ENCODE measurements around the gene UBE2K. TPM values are rescaled to one million over a fixed set of nuclear protein-coding genes. Genes with fewer than 3 reads are reported as not detected.
A peak's percentile ranks its signal among the peaks of the same experiment; 100 is the strongest.

The UBE2K gene
- total and polyA plus RNA-seq, 7 donors: 24.5 to 75.9 (median 60.4) TPM

- 37 to 53% (median 38%) methylated on average over 11 of the region's 11 CpGs for WGBS, 3 donors
- H3K4me3 ChIP-seq: no peak overlapping the region
- ATAC-seq: peak; percentile 56 to 67 (median 65)
- no peaks in the 10 kb centered on the region for H3K27me3 ChIP-seq (ENCODE audit: insufficient read depth in 3 of 3, low read length in 2 of 3)
- H3K4me1 ChIP-seq: peaks cover 32% of the 10 kb centered on the region
- no peaks in the 10 kb centered on the region for H3K9me3 ChIP-seq
- peak overlapping the region; percentile 59 for H3K27ac ChIP-seq
- no peak for TF ChIP-seq CTCF (IDR thresholded peaks at IDR 0.05)
- no peak for DNase-seq
- intact Hi-C loops (cut with DNase I): no loop called here
- peaks cover 0 to 11% of the 10 kb centered on the region in 2 donors for H3K36me3 ChIP-seq (ENCODE audit: insufficient read depth in 1 of 2, low read depth in 1 of 2)
Measured at GRCh38 chr4:39706741-39707511, 9.0 kb downstream of the UBE2K start.

- Histone ChIP-seq H3K36me3 (ENCODE audit: insufficient read depth in 1 of 2, low read depth in 1 of 2) (no peaks in the 10 kb centered on the region), H3K4me3 (no peak overlapping the region), H3K9me3 (no peaks in the 10 kb centered on the region), H3K27me3 (ENCODE audit: insufficient read depth in 3 of 3, low read length in 2 of 3) (no peaks in the 10 kb centered on the region), H3K27ac (no peak overlapping the region), H3K4me1 (peaks cover 39% of the 10 kb centered on the region)
- no peak for DNase-seq
- ATAC-seq: no peak
- intact Hi-C loops (cut with DNase I): no loop called here
- TF ChIP-seq CTCF (IDR thresholded peaks at IDR 0.05): no peak
- WGBS, 3 donors: 73 to 87% (median 74%) methylated on average over 3 of the region's 3 CpGs
Measured at GRCh38 chr4:39710098-39710896, 12.4 kb downstream of the UBE2K start.

- Histone ChIP-seq H3K9me3 (no peaks in the 10 kb centered on the region), H3K27ac (no peak overlapping the region), H3K4me3 (no peak overlapping the region), H3K27me3 (ENCODE audit: insufficient read depth in 3 of 3, low read length in 2 of 3) (no peaks in the 10 kb centered on the region), H3K36me3 (ENCODE audit: insufficient read depth in 1 of 2, low read depth in 1 of 2) (no peaks in the 10 kb centered on the region), H3K4me1 (peaks cover 28% of the 10 kb centered on the region)
- no peak for TF ChIP-seq CTCF (IDR thresholded peaks at IDR 0.05)
- ATAC-seq: peak in 1 of 4 donors; percentile 49
- 76 to 89% (median 78%) methylated on average over 16 to 17 of the region's 17 CpGs for WGBS, 3 donors
- intact Hi-C loops (cut with DNase I): no loop called here
- no peak for DNase-seq
Measured at GRCh38 chr4:39712819-39713607, 15.1 kb downstream of the UBE2K start.

- DNase-seq (no peak), ATAC-seq (peak; percentile 43 to 72 (median 60))
- intact Hi-C loops (cut with DNase I): no loop called here
- no peaks in the 10 kb centered on the region for H3K9me3 ChIP-seq
- H3K27me3 ChIP-seq (ENCODE audit: insufficient read depth in 3 of 3, low read length in 2 of 3): no peaks in the 10 kb centered on the region
- no peaks in the 10 kb centered on the region for H3K36me3 ChIP-seq (ENCODE audit: insufficient read depth in 1 of 2, low read depth in 1 of 2)
- H3K4me1 ChIP-seq: peaks cover 22% of the 10 kb centered on the region
- no peak overlapping the region for H3K27ac ChIP-seq
- no peak overlapping the region for H3K4me3 ChIP-seq
- 29 to 41% (median 33%) methylated on average over 1 of the region's 1 CpG for WGBS, 3 donors
- TF ChIP-seq CTCF (IDR thresholded peaks at IDR 0.05): no peak
Measured at GRCh38 chr4:39713691-39714090, 15.8 kb downstream of the UBE2K start.
